Measurements from ENCODE around the gene SLFN12L. TPM values are rescaled to one million over a fixed set of nuclear protein-coding genes. Genes with fewer than 3 reads are reported as not detected.

SLFN12L gene
- total and polyA plus RNA-seq, 10 of the 15 experiments (the other 5 are each of a cell fraction or from before 2014, with no cell fraction given), result 1.0 to 21.3 (median 9.4) TPM

GRCh38 chr17:35479271-35479670 lies 58.2 kb downstream of the SLFN12L start:
- ChIA-PET RAD21 (ENCODE audit: unreplicated experiment) (no interaction called here), CTCF (no interaction called here), POLR2A (no interaction called here), SMC1A (ENCODE audit: uncharacterized antibody, unreplicated experiment) (interaction anchor here (0.7 to 1.5 kb wide), 3 partner anchors 9 to 55 kb away, joined by 3 to 5 read pairs (median 4); no protein-coding TSS in a partner anchor)
- Histone ChIP-seq H3K9ac (ENCODE audit: control insufficient read depth, insufficient read depth, low read length) (no peak overlapping the region), H3K27me3 (replicated peaks in 1 of 2; ENCODE audit: control insufficient read depth in 2 of 2, insufficient read depth in 2 of 2, low read length in 1 of 2) (no peaks in the 10 kb centered on the region), H3K79me2 (ENCODE audit: control insufficient read depth, insufficient read depth, low read length) (no peaks in the 10 kb centered on the region), H3K4me1 (ENCODE audit: control insufficient read depth, insufficient read depth, low read length) (no peaks in the 10 kb centered on the region), H3K27ac (ENCODE audit: control insufficient read depth, insufficient read depth) (no peak overlapping the region), H4K20me1 (ENCODE audit: control insufficient read depth, insufficient read depth) (no peaks in the 10 kb centered on the region), H3K4me3 (no peak overlapping the region), H2AFZ (ENCODE audit: control insufficient read depth, low read depth, low read length) (no peak overlapping the region), H3K4me2 (ENCODE audit: control insufficient read depth, insufficient read depth) (no peak overlapping the region), H3K9me3 (replicated peaks; ENCODE audit: control insufficient read depth, insufficient read depth, low read length) (no peaks in the 10 kb centered on the region; the same call in 2 of the 3 replicates), H3K36me3 (ENCODE audit: control insufficient read depth in 2 of 2, insufficient read depth in 2 of 2, low read length in 1 of 2) (0 out of 4 replicates have a peak, but pooled peaks cover 0 to 2% of the 10 kb centered on the region in 2 experiments)
- BruUV-seq (replicated peaks), result no TSS peak
- FAIRE-seq (no peak), ATAC-seq (no peak), DNase-seq (ENCODE audit: low read depth, low spot score) (no peak)
- intact Hi-C loops (cut with micrococcal nuclease; ENCODE audit: unreplicated experiment) (no loop called here), in situ Hi-C loops (cut with MboI) (no loop called here)
- WGBS (ENCODE audit: insufficient coverage, insufficient replicate concordance, low lambda C conversion rate, missing lambda C conversion rate), result 86% methylated on average over 5 of the region's 5 CpGs
- no peak for TF ChIP-seq PAX8 (IDR thresholded peaks at IDR 0.05)

DNA sequence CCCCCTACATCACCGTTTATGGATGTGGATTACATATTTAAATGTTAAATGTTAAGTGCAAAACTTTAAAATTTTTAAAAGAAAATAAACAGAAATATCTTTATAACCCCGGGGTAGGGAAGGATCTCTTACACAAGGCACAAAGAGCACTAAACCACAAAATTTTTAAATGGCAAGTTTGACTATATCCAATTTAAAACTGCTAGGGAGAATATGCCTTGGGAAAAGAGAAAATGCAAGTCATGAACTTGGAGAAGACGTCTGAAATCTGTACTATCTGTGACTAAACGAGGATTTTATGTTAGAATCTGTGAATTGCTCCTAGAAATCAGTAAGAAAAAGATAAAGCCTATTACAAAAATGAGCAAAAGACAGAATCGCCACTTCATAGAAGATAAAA lies 60.2 kb downstream of the SLFN12L start:
- no peaks in the 10 kb centered on the region for H3K27me3 ChIP-seq (replicated peaks in 1 of 2; ENCODE audit: control insufficient read depth in 2 of 2, insufficient read depth in 2 of 2, low read length in 1 of 2)
- no peak for DNase-seq (ENCODE audit: low read depth, low spot score)
- no peaks in the 10 kb centered on the region for H3K79me2 ChIP-seq (ENCODE audit: control insufficient read depth, insufficient read depth, low read length)
- H3K4me1 ChIP-seq (ENCODE audit: control insufficient read depth, insufficient read depth, low read length), result no peaks in the 10 kb centered on the region
- ChIA-PET SMC1A (ENCODE audit: uncharacterized antibody, unreplicated experiment) (interaction anchor here (1.1 kb wide), 1 partner anchor 10 kb away, joined by 4 read pairs; no protein-coding TSS in a partner anchor), POLR2A (no interaction called here), RAD21 (ENCODE audit: unreplicated experiment) (no interaction called here), CTCF (no interaction called here)
- in situ Hi-C loops (cut with MboI), result no loop called here
- no peak overlapping the region for H3K27ac ChIP-seq (ENCODE audit: control insufficient read depth, insufficient read depth)
- H3K4me2 ChIP-seq (ENCODE audit: control insufficient read depth, insufficient read depth), result no peak overlapping the region
- no peaks in the 10 kb centered on the region; the same call in 2 of the 3 replicates for H3K9me3 ChIP-seq (replicated peaks; ENCODE audit: control insufficient read depth, insufficient read depth, low read length)
- H3K36me3 ChIP-seq (ENCODE audit: control insufficient read depth in 2 of 2, insufficient read depth in 2 of 2, low read length in 1 of 2), result no peaks in the 10 kb centered on the region; a peak in 1 of 4 replicates
- FAIRE-seq, result no peak
- H3K9ac ChIP-seq (ENCODE audit: control insufficient read depth, insufficient read depth, low read length), result no peak overlapping the region
- BruUV-seq (replicated peaks), result no TSS peak
- intact Hi-C loops (cut with micrococcal nuclease; ENCODE audit: unreplicated experiment), result no loop called here
- H3K4me3 ChIP-seq, result no peak overlapping the region
- WGBS (ENCODE audit: insufficient coverage, insufficient replicate concordance, low lambda C conversion rate, missing lambda C conversion rate), result 68% methylated on average over 5 of the region's 5 CpGs
- no peak overlapping the region for H2AFZ ChIP-seq (ENCODE audit: control insufficient read depth, low read depth, low read length)
- TF ChIP-seq MYB (IDR thresholded peaks at IDR 0.05; ENCODE audit: borderline replicate concordance, low read depth, low read length) (no peak), SMAD5 (IDR thresholded peaks at IDR 0.05; ENCODE audit: low read depth) (no peak), WRNIP1 (IDR thresholded peaks at IDR 0.05; ENCODE audit: borderline replicate concordance, low read depth, low read length) (no peak)
- no peaks in the 10 kb centered on the region for H4K20me1 ChIP-seq (ENCODE audit: control insufficient read depth, insufficient read depth)
- ATAC-seq, result no peak

Data from GM12878 (cell line).